IPS-NIHi7 (cell line): ENCODE results near the gene ZNF774.
"Not testable (repeated sequence)": the region's sequence is repeated elsewhere in the genome, so short reads cannot be mapped to it uniquely, and the experiment has no call there.

Experiments
- DNase-seq: peaks from one replicate; pipeline ENCODE4 v3.0.0; 2012; ENCODE audit warnings: mixed read lengths; ENCODE audit errors: extremely low spot score

Gene ZNF774

DNA sequence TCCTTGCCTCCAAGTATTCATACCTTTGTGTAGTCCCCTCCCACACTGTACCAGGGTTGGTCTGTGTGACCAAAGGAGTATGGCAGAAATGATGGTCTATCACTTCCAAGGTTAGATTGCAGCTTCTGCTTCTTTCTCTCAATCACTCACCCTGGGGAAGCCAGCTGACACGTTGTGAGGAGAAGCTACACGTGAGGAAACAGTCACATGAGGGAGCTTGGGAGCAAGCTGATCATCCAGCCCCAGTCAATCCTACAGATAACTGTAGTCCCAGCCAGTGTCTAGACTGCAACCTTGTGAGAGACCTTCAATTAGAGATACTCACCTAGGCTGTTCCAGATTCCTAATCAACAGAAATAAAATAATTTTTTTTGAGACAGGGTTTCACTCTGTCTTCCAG is 6.2 kb upstream of the ZNF774 start:
- no peak for DNase-seq

GRCh38 chr15:90347431-90348065 is 4.5 kb upstream of the ZNF774 start:
- not testable (repeated sequence) for DNase-seq

- DNase-seq = no peak
Observed at GRCh38 chr15:90348456-90348855, 3.6 kb upstream of the ZNF774 start.

DNA sequence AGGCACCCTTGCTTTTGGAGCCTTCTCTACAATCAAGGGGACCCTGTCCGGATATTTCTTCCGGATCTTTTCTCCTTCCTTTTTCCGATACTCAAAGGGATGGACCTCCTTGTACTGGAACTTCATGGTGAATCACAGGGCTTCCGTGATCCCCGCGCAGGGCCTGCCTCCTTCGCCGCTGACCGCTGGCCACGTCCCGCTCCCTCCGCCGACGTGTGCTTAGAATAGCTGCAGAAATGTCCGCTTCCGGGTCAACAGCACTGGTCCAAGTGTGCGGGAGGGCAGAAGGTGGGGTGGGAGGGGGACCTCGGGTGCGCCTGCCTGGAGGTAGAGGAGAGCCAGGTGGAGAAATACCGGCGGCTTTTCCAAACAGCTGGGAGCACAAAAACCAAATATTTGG is 3.0 kb upstream of the ZNF774 start:
- no peak for DNase-seq

DNA sequence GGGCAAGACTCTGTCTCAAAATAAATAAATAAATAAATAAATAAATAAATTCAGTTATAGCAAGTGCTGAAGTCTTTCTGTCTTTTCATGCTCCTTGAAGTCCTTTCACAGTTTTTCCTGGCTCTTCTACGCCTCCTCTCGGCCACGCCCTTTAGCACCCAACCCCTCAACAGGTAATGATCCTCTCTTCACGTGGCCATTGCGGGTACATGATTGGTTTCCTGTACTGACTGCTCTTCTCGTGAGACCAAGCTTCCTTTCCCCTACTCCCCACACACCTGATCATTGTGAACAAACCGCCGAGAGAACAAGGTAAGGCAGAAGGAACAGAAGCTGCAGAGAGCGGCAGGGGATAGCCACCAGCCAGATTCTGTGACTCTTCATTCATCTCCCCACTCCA is 2.3 kb upstream of the ZNF774 start:
- DNase-seq = no peak

GRCh38 chr15:90351479-90352106 is 491 bp upstream of the ZNF774 start:
- peak; percentile 68 for DNase-seq

GRCh38 chr15:90354986-90355385 is 2.9 kb downstream of the ZNF774 start:
- DNase-seq = no peak

GRCh38 chr15:90358124-90359033 is 6.3 kb downstream of the ZNF774 start:
- DNase-seq = no peak

GRCh38 chr15:90360746-90361145 is 8.7 kb downstream of the ZNF774 start:
- no peak for DNase-seq

DNA sequence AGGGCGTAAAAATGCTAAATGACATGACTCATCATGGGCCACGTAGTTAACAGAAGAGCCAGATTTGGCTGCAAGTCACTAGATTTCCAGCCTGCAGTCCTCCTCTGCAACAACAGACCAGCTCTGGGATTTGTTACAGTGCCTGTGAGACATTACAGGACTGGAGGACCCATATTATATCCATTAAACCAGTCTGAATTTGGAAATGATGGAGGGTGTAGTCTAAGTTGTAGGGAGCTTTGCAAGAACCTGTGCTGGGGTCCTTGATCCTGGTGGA is 10.8 kb downstream of the ZNF774 start:
- DNase-seq = no peak

- DNase-seq = no peak
Observed at GRCh38 chr15:90364251-90364650, 12.2 kb downstream of the ZNF774 start.

DNA sequence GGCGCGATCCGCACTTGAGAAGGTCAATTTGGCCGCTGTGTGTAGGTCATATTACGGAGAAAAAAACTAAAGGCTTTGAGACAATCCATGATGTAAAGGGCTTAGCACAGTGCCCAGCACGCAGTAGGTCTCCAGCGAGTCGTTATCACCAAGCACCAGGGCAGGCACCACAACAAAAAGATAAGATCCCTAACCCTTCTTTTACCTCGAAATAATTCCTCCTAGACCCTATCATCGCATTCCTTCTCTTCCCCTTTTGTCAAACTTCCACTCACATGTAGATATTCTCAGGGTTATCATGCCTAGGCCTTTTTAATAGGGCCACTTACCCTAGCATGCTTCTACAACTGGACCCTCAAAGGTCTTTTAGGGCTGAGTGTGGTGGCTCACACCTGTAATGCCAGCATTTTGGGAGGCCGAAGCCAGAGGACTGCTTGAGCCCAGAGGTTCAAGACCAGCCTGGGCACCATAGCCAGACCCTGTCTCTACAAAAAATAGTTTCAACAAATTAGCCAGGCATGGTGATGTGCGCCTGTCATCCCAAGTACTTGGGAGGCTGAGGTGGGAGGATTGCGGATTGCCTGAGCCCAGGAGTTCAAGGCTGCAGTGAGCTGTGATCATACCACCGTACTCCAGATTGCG is 13.5 kb downstream of the ZNF774 start:
- DNase-seq = no peak

DNA sequence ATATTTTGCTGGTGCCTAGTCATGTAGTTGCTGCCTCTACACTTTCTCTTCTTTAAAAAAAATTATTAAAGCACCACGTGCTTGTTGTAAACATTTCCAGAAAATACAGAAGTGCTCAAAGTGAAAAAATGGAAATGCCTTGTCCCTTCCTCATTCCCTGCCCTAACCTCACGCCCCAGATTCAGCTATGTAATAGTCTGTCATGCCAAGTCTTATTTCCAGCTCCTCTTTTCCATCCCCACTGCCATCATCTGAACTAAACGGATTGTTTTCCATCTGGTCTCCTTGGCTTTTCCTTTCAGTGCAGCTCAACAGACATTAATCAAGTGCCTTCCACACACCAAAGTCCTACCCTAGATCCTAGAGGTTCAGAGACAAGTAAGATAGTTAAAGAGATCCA is 15.5 kb downstream of the ZNF774 start:
- DNase-seq = no peak

- no peak for DNase-seq
Observed at GRCh38 chr15:90375071-90375470, 23.0 kb downstream of the ZNF774 start.

DNA sequence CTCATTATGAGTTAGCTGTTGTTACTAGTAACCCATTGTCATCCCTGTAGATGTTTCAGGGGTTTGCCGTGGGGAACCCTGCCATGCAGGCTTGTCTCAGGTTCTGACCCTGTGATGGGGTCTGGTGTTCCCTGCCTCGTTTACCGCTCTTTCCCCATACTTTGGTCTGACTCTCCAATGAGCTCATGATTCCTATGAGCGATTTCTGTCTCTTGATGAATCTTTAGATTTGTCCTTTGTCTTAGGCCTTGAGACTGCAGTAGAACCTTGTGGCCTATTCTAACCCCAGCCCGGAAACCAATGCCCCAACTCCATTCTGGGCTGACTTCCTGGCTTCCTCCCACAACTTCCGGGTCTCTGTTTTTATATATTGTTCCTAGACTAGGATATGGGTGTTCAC is 24.7 kb downstream of the ZNF774 start:
- DNase-seq = no peak

DNA sequence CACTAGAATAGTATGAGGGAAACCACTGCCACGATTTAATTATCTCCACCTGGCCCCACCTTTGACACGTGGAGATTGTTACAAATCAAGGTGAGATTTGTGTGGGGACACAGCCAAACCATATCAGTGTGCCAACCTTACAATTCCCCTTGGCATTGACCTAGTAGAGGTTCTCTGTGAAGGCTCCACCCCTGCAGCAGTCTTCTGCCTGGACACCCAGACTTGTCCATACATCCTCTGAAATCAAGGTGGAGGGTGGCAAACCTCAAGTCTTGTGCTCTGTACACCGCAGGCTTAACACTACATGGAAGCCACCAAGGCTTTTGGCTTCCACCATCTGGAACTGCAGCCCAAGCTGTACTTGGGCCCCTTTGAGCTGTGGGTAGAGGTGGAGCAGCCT is 27.2 kb downstream of the ZNF774 start:
- DNase-seq = no peak

DNA sequence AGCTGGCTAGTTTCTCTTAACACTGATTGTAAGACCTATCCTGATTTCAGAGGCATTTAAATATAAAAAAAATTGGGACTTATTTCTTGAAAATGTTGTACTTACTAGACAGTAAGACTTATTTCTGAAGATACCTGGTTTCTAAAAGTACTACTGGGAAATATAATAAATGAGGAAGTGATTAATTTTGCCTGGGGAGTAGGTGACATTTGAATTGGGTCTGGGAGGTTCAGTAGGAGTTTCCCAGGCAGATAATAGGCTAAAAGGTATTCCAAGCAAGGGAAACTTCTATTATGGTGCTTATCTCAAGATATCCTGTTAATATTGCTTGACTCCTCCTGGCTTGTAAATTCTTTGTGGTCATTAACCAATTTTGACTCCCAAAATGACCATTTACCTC is 29.4 kb downstream of the ZNF774 start:
- no peak for DNase-seq

DNA sequence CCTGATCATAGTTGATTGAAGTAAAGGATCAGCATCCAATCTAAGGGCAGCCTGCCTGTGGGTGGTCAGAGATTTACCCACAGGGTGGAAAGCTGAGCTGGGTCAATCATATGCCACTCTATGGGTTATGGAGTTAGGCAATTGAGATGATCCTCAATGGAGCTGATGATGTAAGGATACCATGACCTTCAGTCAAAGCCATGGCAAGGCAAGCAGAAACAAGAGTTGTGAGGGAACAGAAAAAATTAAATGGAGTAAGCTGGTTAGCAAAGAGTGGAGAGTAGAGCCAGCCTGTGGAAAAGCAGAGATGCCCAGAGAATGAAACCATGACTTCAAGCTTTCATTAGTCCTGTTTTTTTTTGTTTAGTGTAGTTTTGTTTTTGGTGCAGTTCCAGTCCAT is 30.2 kb downstream of the ZNF774 start:
- DNase-seq = no peak

- DNase-seq = no peak
Observed at GRCh38 chr15:90386221-90386620, 34.1 kb downstream of the ZNF774 start.

DNA sequence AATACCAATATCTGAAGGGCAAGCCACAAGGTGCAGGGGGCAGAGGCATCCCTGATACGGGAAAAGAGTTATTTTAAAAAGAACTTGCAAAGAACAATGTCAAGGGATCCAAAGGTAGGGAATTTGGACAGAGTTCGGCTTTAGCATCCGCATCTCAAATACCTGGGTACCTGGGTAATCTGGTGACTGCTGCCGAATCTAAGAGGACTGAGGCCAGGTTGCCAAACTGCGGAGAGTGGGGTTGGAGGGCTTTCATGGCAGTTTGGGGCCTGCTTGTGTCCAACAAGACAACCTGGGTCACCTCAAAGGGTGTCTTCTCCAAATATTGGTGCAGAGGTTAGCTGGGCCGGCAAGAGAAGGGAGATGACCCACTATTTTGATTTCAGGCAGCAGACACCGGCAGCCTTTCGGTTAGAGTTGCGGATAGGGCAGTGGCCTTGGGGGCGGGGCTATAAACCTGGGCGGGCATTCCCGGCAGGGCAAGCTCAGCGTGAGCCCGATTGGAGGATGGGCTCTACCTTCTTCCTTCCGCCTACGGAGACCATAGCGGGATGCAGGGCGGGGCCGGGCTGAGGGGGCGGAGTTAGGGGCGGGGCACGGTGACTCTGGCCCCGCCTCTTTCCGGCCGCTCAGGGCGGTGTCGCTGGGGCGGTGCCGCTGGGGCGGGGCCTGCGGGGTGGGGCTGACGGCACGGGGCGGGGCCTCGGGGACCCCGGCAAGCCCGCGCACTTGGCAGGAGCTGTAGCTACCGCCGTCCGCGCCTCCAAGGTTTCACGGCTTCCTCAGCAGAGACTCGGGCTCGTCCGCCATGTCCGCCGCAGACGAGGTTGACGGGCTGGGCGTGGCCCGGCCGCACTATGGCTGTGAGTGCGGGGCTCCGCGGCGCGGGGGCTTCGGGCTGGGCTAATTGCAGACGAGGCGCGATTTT is 35.7 kb downstream of the ZNF774 start, which contains the start of gene IQGAP1:
TSS of gene IQGAP1 (plus strand) at position 709 of the 928 bp plus-strand sequence. CDS start at position 809, 100 bp downstream.
- DNase-seq = peak; percentile 99
